ENCODE results near the gene FXYD2. TPM values are rescaled to one million over a fixed set of nuclear protein-coding genes. Genes with fewer than 3 reads are reported as not detected.

Gene FXYD2
- total and polyA plus RNA-seq, 10 of the 15 experiments (the other 5 are each of a cell fraction or from before 2014, with no cell fraction given) = 1.2 to 4.5 (median 2.4) TPM

- no peak for FAIRE-seq
- H3K79me2 ChIP-seq (ENCODE audit: control insufficient read depth, insufficient read depth, low read length) = no peaks in the 10 kb centered on the region
- CTCF ChIA-PET = interaction anchor here (0.6 to 1.3 kb wide), 4 partner anchors 8 to 70 kb away, joined by 3 to 4 read pairs (median 4); no protein-coding TSS in a partner anchor
Observed at GRCh38 chr11:117860139-117860538, 35.6 kb upstream of the FXYD2 start.

More at GRCh38 chr11:117860139-117860538, 35.6 kb upstream of the FXYD2 start:
- 38% methylated on average over 6 of the region's 6 CpGs for WGBS (ENCODE audit: insufficient coverage, insufficient replicate concordance, low lambda C conversion rate, missing lambda C conversion rate)
- Histone ChIP-seq H2AFZ (ENCODE audit: control insufficient read depth, low read depth, low read length) (no peak overlapping the region), H3K4me2 (ENCODE audit: control insufficient read depth, insufficient read depth) (no peak overlapping the region), H3K27me3 (replicated peaks in 1 of 2; ENCODE audit: control insufficient read depth in 2 of 2, insufficient read depth in 2 of 2, low read length in 1 of 2) (no peaks in the 10 kb centered on the region; a peak in 1 of 4 replicates), H3K27ac (ENCODE audit: control insufficient read depth, insufficient read depth) (no peak overlapping the region), H4K20me1 (ENCODE audit: control insufficient read depth, insufficient read depth) (no peaks in the 10 kb centered on the region), H3K9me3 (replicated peaks; ENCODE audit: control insufficient read depth, insufficient read depth, low read length) (no peaks in the 10 kb centered on the region), H3K4me1 (ENCODE audit: control insufficient read depth, insufficient read depth, low read length) (no peaks in the 10 kb centered on the region), H3K36me3 (ENCODE audit: control insufficient read depth in 2 of 2, insufficient read depth in 2 of 2, low read length in 1 of 2) (no peaks in the 10 kb centered on the region), H3K9ac (ENCODE audit: control insufficient read depth, insufficient read depth, low read length) (no peak overlapping the region), H3K4me3 (no peak overlapping the region)
- TF ChIP-seq ZNF24 (IDR thresholded peaks at IDR 0.05) = no peak
- TF ChIP-seq PAX8 (IDR thresholded peaks at IDR 0.05) = no peak
- no peak for TF ChIP-seq CREB1 (IDR thresholded peaks at IDR 0.05; ENCODE audit: low read depth)
- no peak for TF ChIP-seq ETV6 (conservative IDR thresholded peaks at IDR 0.05 in 1 of 2, IDR thresholded peaks at IDR 0.05 in 1 of 2; ENCODE audit: borderline replicate concordance in 1 of 2, low read depth in 1 of 2)
- no peak for TF ChIP-seq MEF2A (IDR thresholded peaks at IDR 0.05; ENCODE audit: insufficient read depth, low read depth, low read length)
- no peak for TF ChIP-seq TCF3 (IDR thresholded peaks at IDR 0.05; ENCODE audit: borderline replicate concordance, insufficient read depth, low read depth, low read length)
- no peak for TF ChIP-seq MTA3 (IDR thresholded peaks at IDR 0.05; ENCODE audit: borderline replicate concordance, low read length)
- no peak for TF ChIP-seq HDAC2 (IDR thresholded peaks at IDR 0.05)
- TF ChIP-seq MXI1 (IDR thresholded peaks at IDR 0.05; ENCODE audit: low read depth, low read length) = no peak
- TF ChIP-seq RFX5 (IDR thresholded peaks at IDR 0.05; ENCODE audit: low read depth, low read length) = no peak
- TF ChIP-seq RUNX3 (IDR thresholded peaks at IDR 0.05; ENCODE audit: low read length) = no peak
- TF ChIP-seq, protein P1, sequence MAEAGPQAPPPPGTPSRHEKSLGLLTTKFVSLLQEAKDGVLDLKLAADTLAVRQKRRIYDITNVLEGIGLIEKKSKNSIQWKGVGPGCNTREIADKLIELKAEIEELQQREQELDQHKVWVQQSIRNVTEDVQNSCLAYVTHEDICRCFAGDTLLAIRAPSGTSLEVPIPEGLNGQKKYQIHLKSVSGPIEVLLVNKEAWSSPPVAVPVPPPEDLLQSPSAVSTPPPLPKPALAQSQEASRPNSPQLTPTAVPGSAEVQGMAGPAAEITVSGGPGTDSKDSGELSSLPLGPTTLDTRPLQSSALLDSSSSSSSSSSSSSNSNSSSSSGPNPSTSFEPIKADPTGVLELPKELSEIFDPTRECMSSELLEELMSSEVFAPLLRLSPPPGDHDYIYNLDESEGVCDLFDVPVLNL (IDR thresholded peaks at IDR 0.05; ENCODE audit: low read depth, low read length) = no peak
- TF ChIP-seq, protein P2, sequence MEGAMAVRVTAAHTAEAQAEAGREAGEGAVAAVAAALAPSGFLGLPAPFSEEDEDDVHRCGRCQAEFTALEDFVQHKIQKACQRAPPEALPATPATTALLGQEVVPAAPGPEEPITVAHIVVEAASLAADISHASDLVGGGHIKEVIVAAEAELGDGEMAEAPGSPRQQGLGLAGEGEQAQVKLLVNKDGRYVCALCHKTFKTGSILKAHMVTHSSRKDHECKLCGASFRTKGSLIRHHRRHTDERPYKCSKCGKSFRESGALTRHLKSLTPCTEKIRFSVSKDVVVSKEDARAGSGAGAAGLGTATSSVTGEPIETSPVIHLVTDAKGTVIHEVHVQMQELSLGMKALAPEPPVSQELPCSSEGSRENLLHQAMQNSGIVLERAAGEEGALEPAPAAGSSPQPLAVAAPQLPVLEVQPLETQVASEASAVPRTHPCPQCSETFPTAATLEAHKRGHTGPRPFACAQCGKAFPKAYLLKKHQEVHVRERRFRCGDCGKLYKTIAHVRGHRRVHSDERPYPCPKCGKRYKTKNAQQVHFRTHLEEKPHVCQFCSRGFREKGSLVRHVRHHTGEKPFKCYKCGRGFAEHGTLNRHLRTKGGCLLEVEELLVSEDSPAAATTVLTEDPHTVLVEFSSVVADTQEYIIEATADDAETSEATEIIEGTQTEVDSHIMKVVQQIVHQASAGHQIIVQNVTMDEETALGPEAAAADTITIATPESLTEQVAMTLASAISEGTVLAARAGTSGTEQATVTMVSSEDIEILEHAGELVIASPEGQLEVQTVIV (IDR thresholded peaks at IDR 0.05; ENCODE audit: borderline replicate concordance, partially characterized antibody) = no peak
- TF ChIP-seq NR2C1 (IDR thresholded peaks at IDR 0.05) = no peak
- TF ChIP-seq, protein P3, sequence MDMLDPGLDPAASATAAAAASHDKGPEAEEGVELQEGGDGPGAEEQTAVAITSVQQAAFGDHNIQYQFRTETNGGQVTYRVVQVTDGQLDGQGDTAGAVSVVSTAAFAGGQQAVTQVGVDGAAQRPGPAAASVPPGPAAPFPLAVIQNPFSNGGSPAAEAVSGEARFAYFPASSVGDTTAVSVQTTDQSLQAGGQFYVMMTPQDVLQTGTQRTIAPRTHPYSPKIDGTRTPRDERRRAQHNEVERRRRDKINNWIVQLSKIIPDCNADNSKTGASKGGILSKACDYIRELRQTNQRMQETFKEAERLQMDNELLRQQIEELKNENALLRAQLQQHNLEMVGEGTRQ (IDR thresholded peaks at IDR 0.05; ENCODE audit: borderline replicate concordance, low read depth, low read length) = no peak
- TF ChIP-seq TAF1 (IDR thresholded peaks at IDR 0.05; ENCODE audit: borderline replicate concordance, low read depth, low read length) = no peak
- no peak for TF ChIP-seq NFYB (IDR thresholded peaks at IDR 0.05; ENCODE audit: insufficient read depth, low read depth, low read length)
- DNase-seq (ENCODE audit: low read depth, low spot score) (no peak), ATAC-seq (no peak)
- ChIA-PET RAD21 (ENCODE audit: unreplicated experiment) (no interaction called here), POLR2A (no interaction called here), SMC1A (ENCODE audit: uncharacterized antibody, unreplicated experiment) (no interaction called here)
- in situ Hi-C loops (cut with MboI) = no loop called here
- intact Hi-C loops (cut with micrococcal nuclease; ENCODE audit: unreplicated experiment) = no loop called here
- no TSS peak for BruUV-seq (replicated peaks)
